ENCODE data around the gene SRRM1.
"Not testable (repeated sequence)": the region's sequence is repeated elsewhere in the genome, so short reads cannot be mapped to it uniquely, and the experiment has no call there.

Gene SRRM1

GRCh38 chr1:24696041-24696755, 53.1 kb downstream of the SRRM1 start:
- DNase-seq = no peak

- DNase-seq = no peak
These were observed 53.7 kb downstream of the SRRM1 start for GRCh38 chr1:24696756-24697330.

- DNase-seq = not testable (repeated sequence)
These were observed 54.4 kb downstream of the SRRM1 start for GRCh38 chr1:24697453-24698001.

- DNase-seq = not testable (repeated sequence)
These were observed 55.2 kb downstream of the SRRM1 start for GRCh38 chr1:24698326-24698725.

- no peak for DNase-seq
These were observed 56.5 kb downstream of the SRRM1 start for GRCh38 chr1:24699628-24700027.

GRCh38 chr1:24702511-24703293, 59.6 kb downstream of the SRRM1 start:
- no peak for DNase-seq

- DNase-seq = no peak
These were observed 61.5 kb downstream of the SRRM1 start for GRCh38 chr1:24704411-24705259.

- no peak for DNase-seq
These were observed 62.4 kb downstream of the SRRM1 start for GRCh38 chr1:24705260-24706073.

GRCh38 chr1:24706074-24706389, 62.9 kb downstream of the SRRM1 start:
- not testable (repeated sequence) for DNase-seq

GRCh38 chr1:24707687-24708086, 64.6 kb downstream of the SRRM1 start:
- DNase-seq = no peak

- DNase-seq = no peak
These were observed 65.8 kb downstream of the SRRM1 start for GRCh38 chr1:24708938-24709337.

- DNase-seq = no peak
These were observed 66.8 kb downstream of the SRRM1 start for GRCh38 chr1:24709791-24710441.

- no peak for DNase-seq
These were observed 68.2 kb downstream of the SRRM1 start for GRCh38 chr1:24711329-24711728.

GRCh38 chr1:24713176-24713575, 70.1 kb downstream of the SRRM1 start:
- DNase-seq = no peak

- no peak for DNase-seq
These were observed 70.6 kb downstream of the SRRM1 start for GRCh38 chr1:24713736-24714135.

GRCh38 chr1:24714859-24715520, 71.9 kb downstream of the SRRM1 start:
- DNase-seq = no peak

GRCh38 chr1:24715658-24716057, 72.6 kb downstream of the SRRM1 start:
- DNase-seq = no peak

GRCh38 chr1:24717887-24718650, 75.0 kb downstream of the SRRM1 start:
- DNase-seq = no peak

GRCh38 chr1:24720152-24720551, 77.0 kb downstream of the SRRM1 start:
- no peak for DNase-seq

- DNase-seq = no peak
These were observed 78.4 kb downstream of the SRRM1 start for GRCh38 chr1:24721533-24721932.

Data from cortex of kidney (tissue), 1 donor.